Endothelial cell of umbilical vein (primary cell): ENCODE results near the gene UBE2F. TPM values are rescaled to one million over a fixed set of nuclear protein-coding genes. Genes with fewer than 3 reads are reported as not detected.

Source experiments
- BruUV-seq: library from RNA; stranded (reverse); fragments of 400-500 nt; replicated peaks from 2 replicates; lab custom pipeline; 2021; lab: Mats Ljungman, UMichigan
- CTCF ChIA-PET: fragments of 300-600, 350-600 bp; sonication (Branson Sonifier 250); formaldehyde crosslinking; loops from one replicate; lab custom pipeline; 2021; ENCODE audit warnings: antibody characterized with exemption, inconsistent platforms; lab: Charles Lee
- POLR2A ChIA-PET: fragments of 300-600, 350-600 bp; sonication (Branson Sonifier 250); formaldehyde crosslinking; loops from one replicate; lab custom pipeline; 2021; ENCODE audit warnings: antibody characterized with exemption, inconsistent platforms; lab: Charles Lee
- DNase-seq: peaks from one replicate; pipeline ENCODE4 v3.0.0-alpha.2; 2011; ENCODE audit warnings: low read depth, low spot score
- FAIRE-seq: peaks from 2 replicates; lab custom pipeline; 2011; peaks lifted over from hg19 to GRCh38; lab: Jason Lieb, UNC
- H2AFZ ChIP-seq: 2 replicates; pipeline ENCODE4 v1.6.0; 2012; ENCODE audit warnings: low read depth, low read length, control low read depth, inconsistent platforms
- H3K27ac ChIP-seq: 2 replicates; pipeline ENCODE4 v1.5.1; 2011; ENCODE audit warnings: low read depth, mild to moderate bottlenecking, control low read depth, low read length, moderate library complexity; ENCODE audit not compliant: insufficient read depth
- H3K27me3 ChIP-seq, 2 experiments: 2 replicates each; pipeline versions ENCODE4 v1.6.0 to v1.6.1; 2011; ENCODE audit warnings: low read length in 2 of 2, mixed read lengths in 1 of 2; ENCODE audit not compliant: control insufficient read depth in 2 of 2, insufficient read depth in 2 of 2
- H3K36me3 ChIP-seq, 2 experiments: 2 replicates in 1 of 2; 3 replicates in 1 of 2; pipeline ENCODE4 v1.5.1; 2011; ENCODE audit warnings: low read length in 2 of 2, mild to moderate bottlenecking in 1 of 2, moderate library complexity in 1 of 2; ENCODE audit not compliant: control insufficient read depth in 2 of 2, insufficient read depth in 2 of 2; ENCODE audit errors: extremely low read depth in 1 of 2
- H3K4me1 ChIP-seq: 3 replicates; pipeline ENCODE4 v1.5.1; 2011; ENCODE audit warnings: mild to moderate bottlenecking, low read length; ENCODE audit not compliant: control insufficient read depth, insufficient read depth; ENCODE audit errors: extremely low read depth
- H3K4me2 ChIP-seq: 2 replicates; pipeline ENCODE4 v1.6.1; 2011; ENCODE audit warnings: low read length, control low read depth, mixed read lengths; ENCODE audit not compliant: insufficient read depth
- H3K4me3 ChIP-seq, 3 experiments: fragments of 200-600 bp in 1 of 3; sonication (generic), shearing (Covaris generic) in 1 of 3; replicated peaks in 1 of 3; 2 replicates each; pipeline ENCODE4 v1.5.1; 2011 to 2016; ENCODE audit warnings: control low read depth in 3 of 3, low read length in 3 of 3, mild to moderate bottlenecking in 2 of 3, inconsistent platforms in 1 of 3, low read depth in 1 of 3, moderate library complexity in 1 of 3; ENCODE audit not compliant: insufficient read depth in 1 of 3
- H3K79me2 ChIP-seq: 2 replicates; pipeline ENCODE4 v1.6.0; 2012; ENCODE audit warnings: low read length, inconsistent platforms; ENCODE audit not compliant: control insufficient read depth, insufficient read depth
- H3K9ac ChIP-seq: replicated peaks from 2 replicates; pipeline ENCODE3; 2011; ENCODE audit warnings: low read length, control low read depth; ENCODE audit not compliant: insufficient read depth; ENCODE audit errors: extremely low read depth
- H3K9me1 ChIP-seq: replicated peaks from 3 replicates; pipeline ENCODE4 v1.6.0; 2011; ENCODE audit warnings: mild to moderate bottlenecking, low read length; ENCODE audit not compliant: control insufficient read depth, insufficient read depth; ENCODE audit errors: extremely low read depth
- H3K9me3 ChIP-seq: replicated peaks from 2 replicates; pipeline ENCODE4 v1.5.1; 2012; ENCODE audit warnings: low read length, inconsistent platforms; ENCODE audit not compliant: control insufficient read depth, insufficient read depth
- H4K20me1 ChIP-seq: replicated peaks from 2 replicates; pipeline ENCODE3; 2011; ENCODE audit warnings: mild to moderate bottlenecking, low read length; ENCODE audit not compliant: control insufficient read depth, insufficient read depth; ENCODE audit errors: extremely low read depth
- CTCF ChIP-seq, 2 donors: IDR thresholded peaks; 1 replicate in 1 of 2; 2 replicates in 1 of 2; pipeline ENCODE4 v1.5.1; 2011; ENCODE audit warnings: low read length in 2 of 2, mild to moderate bottlenecking in 2 of 2, moderate library complexity in 2 of 2, control low read depth in 1 of 2, inconsistent platforms in 1 of 2, low read depth in 1 of 2; ENCODE audit not compliant: insufficient read depth in 1 of 2; ENCODE audit errors: extremely low read depth in 1 of 2
- EZH2 ChIP-seq: IDR thresholded peaks from 2 replicates; pipeline ENCODE4 v1.6.1; 2012; ENCODE audit warnings: borderline replicate concordance, low read depth, mild to moderate bottlenecking, moderate library complexity, low read length, inconsistent platforms; ENCODE audit not compliant: severe bottlenecking
- FOS ChIP-seq: IDR thresholded peaks from 2 replicates; pipeline ENCODE4 v1.6.1; 2011; ENCODE audit warnings: mild to moderate bottlenecking, low read length, moderate library complexity, borderline replicate concordance; ENCODE audit not compliant: insufficient read depth
- GATA2 ChIP-seq: IDR thresholded peaks from 2 replicates; pipeline ENCODE4 v1.7.0; 2011; ENCODE audit warnings: low read depth, mild to moderate bottlenecking, moderate library complexity, mixed read lengths, low read length; ENCODE audit not compliant: insufficient read length, insufficient read depth
- JUN ChIP-seq: IDR thresholded peaks from 2 replicates; pipeline ENCODE4 v1.6.1; 2011; ENCODE audit warnings: borderline replicate concordance, low read depth; ENCODE audit not compliant: insufficient read length, insufficient read depth
- MAX ChIP-seq: IDR thresholded peaks from 2 replicates; pipeline ENCODE4 v1.6.1; 2011; ENCODE audit not compliant: insufficient read depth, insufficient read length
- MYC ChIP-seq: IDR thresholded peaks from one replicate; pipeline ENCODE4 v1.6.1; 2011; ENCODE audit warnings: mild to moderate bottlenecking, low read depth, low read length
- POLR2A ChIP-seq: IDR thresholded peaks from 2 replicates; pipeline ENCODE4 v1.6.1; 2012; ENCODE audit warnings: low read depth, mild to moderate bottlenecking, control low read depth, low read length
- POLR2AphosphoS5 ChIP-seq: IDR thresholded peaks from 2 replicates; pipeline ENCODE4 v1.6.1; 2012; ENCODE audit warnings: low read depth, mild to moderate bottlenecking, control low read depth, low read length, moderate library complexity; ENCODE audit not compliant: insufficient read depth
- dilution Hi-C: fragments of 300-500 bp; cut with MboI; formaldehyde crosslinking; loops from one replicate; pipeline ENCODE4 v1.15.0; 2019; ENCODE audit warnings: low sequenced_read_pairs; ENCODE audit not compliant: extremely low pct_ligation_motif_present
- intact Hi-C: fragments of 100-400 bp; cut with micrococcal nuclease; formaldehyde crosslinking; loops from one replicate; pipeline ENCODE4 v1.10.0; 2022
- polyA plus RNA-seq, 4 experiments: library from polyadenylated mRNA; depleted of rRNA in 3 of 4; stranded (reverse) in 3 of 4; unstranded in 1 of 4; fragments of >200 nt; gene quantifications; 2 replicates each; pipeline versions ENCODE4 v1.2.1 to v1.2.3, GENCODE V29; 2011 to 2012; ENCODE audit warnings: missing spikeins in 1 of 4
- total RNA-seq: library from RNA; stranded (reverse); gene quantifications from 2 replicates; pipeline ENCODE4 v1.2.3, GENCODE V29; 2021

UBE2F gene
- total and polyA plus RNA-seq, 2 donors (not counting 3 experiments of a cell fraction or from before 2014, with no cell fraction given), result 42.3 to 45.6 TPM

- ChIA-PET CTCF (interaction anchor here (0.9 kb wide), 1 partner anchor 198 kb away, joined by 3 read pairs; no protein-coding TSS in a partner anchor), POLR2A (no interaction called here)
- dilution Hi-C loops (no loop called here), intact Hi-C loops (loop anchor here (10.0 kb wide), 1 partner anchor 170 kb away; no protein-coding TSS in a partner anchor)
- no peaks in the 10 kb centered on the region for H4K20me1 ChIP-seq
- H3K9ac ChIP-seq, result no peak overlapping the region
- H3K9me3 ChIP-seq, result no peaks in the 10 kb centered on the region
- H3K4me2 ChIP-seq, result no peak overlapping the region
- H3K27ac ChIP-seq, result no peak overlapping the region
- TF ChIP-seq MAX (no peak), GATA2 (no peak), CTCF (IDR thresholded peaks at IDR 0.05; ENCODE audit: extremely low read depth in 1 of 2, insufficient read depth in 1 of 2, low read depth in 1 of 2, low read length in 2 of 2) (no peak), MYC (no peak), POLR2AphosphoS5 (no peak), FOS (no peak), POLR2A (no peak), JUN (no peak), EZH2 (no peak)
- no TSS peak for BruUV-seq
- no peaks in the 10 kb centered on the region for H3K27me3 ChIP-seq
- H3K36me3 ChIP-seq, result peaks cover 6% of the 10 kb centered on the region in 2 experiments
- FAIRE-seq, result no peak
- H3K4me3 ChIP-seq, result no peak overlapping the region
- peaks cover 6% of the 10 kb centered on the region for H3K4me1 ChIP-seq
- H2AFZ ChIP-seq, result no peak overlapping the region
- no peak for DNase-seq
- H3K79me2 ChIP-seq, result peaks cover 7% of the 10 kb centered on the region
- no peaks in the 10 kb centered on the region for H3K9me1 ChIP-seq
Measured at GRCh38 chr2:238065071-238065846, 98.4 kb downstream of the UBE2F start.
